Epidermal melanocyte (primary cell): ENCODE results near the gene OPRL1.

Experiments used
- DNase-seq: peaks from one replicate; pipeline ENCODE4 v3.0.0; 2011; ENCODE audit warnings: low spot score; ENCODE audit not compliant: insufficient read length

OPRL1 gene

GRCh38 chr20:64102647-64103354 is 22.9 kb downstream of the OPRL1 start:
- DNase-seq, result no peak

- no peak for DNase-seq
These were observed 24.2 kb downstream of the OPRL1 start for GRCh38 chr20:64103871-64104666.

GRCh38 chr20:64104667-64105451 is 25.0 kb downstream of the OPRL1 start:
- DNase-seq, result no peak

GRCh38 chr20:64105846-64106434 is 26.1 kb downstream of the OPRL1 start:
- DNase-seq, result no peak

GRCh38 chr20:64106435-64106961 is 26.6 kb downstream of the OPRL1 start:
- DNase-seq, result no peak

- no peak for DNase-seq
These were observed 27.3 kb downstream of the OPRL1 start, which contains the start of gene NPBWR2 for GRCh38 chr20:64106981-64107735. TSS of gene NPBWR2 (minus strand) at chr20:64107565. CDS start at chr20:64106831, 734 bp downstream.

GRCh38 chr20:64107736-64108457 is 28.0 kb downstream of the OPRL1 start:
- no peak for DNase-seq

- no peak for DNase-seq
These were observed 29.1 kb downstream of the OPRL1 start for GRCh38 chr20:64108731-64109681.

- no peak for DNase-seq
These were observed 30.0 kb downstream of the OPRL1 start for GRCh38 chr20:64109831-64110391.

GRCh38 chr20:64110411-64111068 is 30.7 kb downstream of the OPRL1 start:
- no peak for DNase-seq

GRCh38 chr20:64111841-64112641 is 32.2 kb downstream of the OPRL1 start:
- no peak for DNase-seq

- no peak for DNase-seq
These were observed 33.0 kb downstream of the OPRL1 start for GRCh38 chr20:64112691-64113443.

GRCh38 chr20:64113444-64113775 is 33.5 kb downstream of the OPRL1 start:
- DNase-seq, result no peak

GRCh38 chr20:64113796-64114355 is 34.0 kb downstream of the OPRL1 start:
- DNase-seq, result no peak

- DNase-seq, result no peak
These were observed 34.6 kb downstream of the OPRL1 start for GRCh38 chr20:64114356-64114971.
